ENCODE results near the gene EPS8L2. TPM values are rescaled to one million over a fixed set of nuclear protein-coding genes. Genes with fewer than 3 reads are reported as not detected.

Gene EPS8L2
- total and polyA plus RNA-seq, 2 of the 13 experiments (the other 11 are each of a cell fraction or from before 2014, with no cell fraction given): 89.3 to 416 TPM

DNA sequence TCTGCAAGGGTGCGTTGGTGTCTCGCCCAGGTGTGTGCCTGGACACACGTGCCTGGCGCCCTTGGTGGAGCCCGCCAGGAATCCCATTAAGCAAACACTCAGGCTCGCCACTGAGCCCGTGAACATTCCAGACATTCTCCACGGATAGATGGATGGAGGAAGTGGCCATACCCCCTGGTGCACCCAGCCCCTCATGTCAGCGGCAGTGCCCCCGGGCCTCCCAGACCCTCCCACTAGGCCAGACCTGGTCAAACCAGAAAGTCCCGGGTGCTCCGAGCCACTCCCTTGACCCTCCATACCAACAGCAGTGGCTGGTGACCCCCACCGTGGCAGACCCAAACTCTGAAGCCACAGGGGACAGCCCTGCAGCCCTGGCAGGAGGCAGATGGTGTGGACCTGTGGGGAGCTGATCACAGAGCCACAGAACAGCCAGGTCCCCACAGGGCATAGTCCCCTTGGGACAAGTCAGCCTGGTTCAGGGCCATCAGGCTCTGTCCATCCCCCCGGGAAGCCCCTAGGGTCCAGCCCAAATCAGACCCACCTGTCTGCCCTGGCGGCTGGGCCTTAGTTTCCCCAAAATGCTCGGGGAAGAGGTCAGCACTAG, 1.9 kb downstream of the EPS8L2 start (continued):
- TF ChIP-seq ZBTB26 (CRISPR knock-in tag; IDR thresholded peaks at IDR 0.05; ENCODE audit: borderline replicate concordance) (0 out of 2 replicates have a peak, but pooled peaks have one; percentile 12), ZNF121 (CRISPR knock-in tag; IDR thresholded peaks at IDR 0.05) (no peak), NBN (conservative IDR thresholded peaks at IDR 0.05) (no peak), ZNF800 (CRISPR knock-in tag; IDR thresholded peaks at IDR 0.05) (no peak), NONO (IDR thresholded peaks at IDR 0.05) (no peak), NONO (CRISPR knock-in tag; conservative IDR thresholded peaks at IDR 0.05) (peak; percentile 67), MAF1 (CRISPR knock-in tag; IDR thresholded peaks at IDR 0.05; ENCODE audit: borderline replicate concordance) (0 out of 2 replicates have a peak, but pooled peaks have one; percentile 15), ZNF703 (CRISPR knock-in tag; IDR thresholded peaks at IDR 0.05; ENCODE audit: borderline replicate concordance) (peak; percentile 23; the same call in 1 of the 2 replicates), ZC3H4 (CRISPR knock-in tag; IDR thresholded peaks at IDR 0.05; ENCODE audit: borderline replicate concordance) (no peak), AGO1 (IDR thresholded peaks at IDR 0.05; ENCODE audit: low read depth, low read length, poor library complexity, severe bottlenecking) (peak; percentile 22), BHLHE40 (IDR thresholded peaks at IDR 0.05; ENCODE audit: low read length) (peak; percentile 88), PHF5A (CRISPR knock-in tag; IDR thresholded peaks at IDR 0.05; ENCODE audit: low read depth, unreplicated experiment) (no peak), ZBTB7B (CRISPR knock-in tag; IDR thresholded peaks at IDR 0.05) (no peak), KDM6A (CRISPR knock-in tag; IDR thresholded peaks at IDR 0.05; ENCODE audit: low read depth) (no peak), CBX1 (IDR thresholded peaks at IDR 0.05; ENCODE audit: low read depth) (peak; percentile 7), TMF1 (CRISPR knock-in tag; IDR thresholded peaks at IDR 0.05; ENCODE audit: low read depth) (peak; percentile 56; the same call in 1 of the 2 replicates), LBX2 (CRISPR knock-in tag; IDR thresholded peaks at IDR 0.05; ENCODE audit: borderline replicate concordance) (peak; percentile 34; the same call in 1 of the 2 replicates), GATAD1 (CRISPR knock-in tag; IDR thresholded peaks at IDR 0.05) (no peak), JUND (CRISPR knock-in tag; IDR thresholded peaks at IDR 0.05) (peak; percentile 41; the same call in 1 of the 2 replicates)
- TF ChIP-seq, protein P1, sequence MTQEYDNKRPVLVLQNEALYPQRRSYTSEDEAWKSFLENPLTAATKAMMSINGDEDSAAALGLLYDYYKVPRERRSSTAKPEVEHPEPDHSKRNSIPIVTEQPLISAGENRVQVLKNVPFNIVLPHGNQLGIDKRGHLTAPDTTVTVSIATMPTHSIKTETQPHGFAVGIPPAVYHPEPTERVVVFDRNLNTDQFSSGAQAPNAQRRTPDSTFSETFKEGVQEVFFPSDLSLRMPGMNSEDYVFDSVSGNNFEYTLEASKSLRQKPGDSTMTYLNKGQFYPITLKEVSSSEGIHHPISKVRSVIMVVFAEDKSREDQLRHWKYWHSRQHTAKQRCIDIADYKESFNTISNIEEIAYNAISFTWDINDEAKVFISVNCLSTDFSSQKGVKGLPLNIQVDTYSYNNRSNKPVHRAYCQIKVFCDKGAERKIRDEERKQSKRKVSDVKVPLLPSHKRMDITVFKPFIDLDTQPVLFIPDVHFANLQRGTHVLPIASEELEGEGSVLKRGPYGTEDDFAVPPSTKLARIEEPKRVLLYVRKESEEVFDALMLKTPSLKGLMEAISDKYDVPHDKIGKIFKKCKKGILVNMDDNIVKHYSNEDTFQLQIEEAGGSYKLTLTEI (CRISPR knock-in tag; conservative IDR thresholded peaks at IDR 0.05): no peak
- TF ChIP-seq, protein P2, sequence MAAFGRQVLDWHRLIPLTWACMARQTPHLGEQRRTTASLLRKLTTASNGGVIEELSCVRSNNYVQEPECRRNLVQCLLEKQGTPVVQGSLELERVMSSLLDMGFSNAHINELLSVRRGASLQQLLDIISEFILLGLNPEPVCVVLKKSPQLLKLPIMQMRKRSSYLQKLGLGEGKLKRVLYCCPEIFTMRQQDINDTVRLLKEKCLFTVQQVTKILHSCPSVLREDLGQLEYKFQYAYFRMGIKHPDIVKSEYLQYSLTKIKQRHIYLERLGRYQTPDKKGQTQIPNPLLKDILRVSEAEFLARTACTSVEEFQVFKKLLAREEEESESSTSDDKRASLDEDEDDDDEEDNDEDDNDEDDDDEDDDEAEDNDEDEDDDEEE (CRISPR knock-in tag; IDR thresholded peaks at IDR 0.05): no peak
- TF ChIP-seq, protein P3, sequence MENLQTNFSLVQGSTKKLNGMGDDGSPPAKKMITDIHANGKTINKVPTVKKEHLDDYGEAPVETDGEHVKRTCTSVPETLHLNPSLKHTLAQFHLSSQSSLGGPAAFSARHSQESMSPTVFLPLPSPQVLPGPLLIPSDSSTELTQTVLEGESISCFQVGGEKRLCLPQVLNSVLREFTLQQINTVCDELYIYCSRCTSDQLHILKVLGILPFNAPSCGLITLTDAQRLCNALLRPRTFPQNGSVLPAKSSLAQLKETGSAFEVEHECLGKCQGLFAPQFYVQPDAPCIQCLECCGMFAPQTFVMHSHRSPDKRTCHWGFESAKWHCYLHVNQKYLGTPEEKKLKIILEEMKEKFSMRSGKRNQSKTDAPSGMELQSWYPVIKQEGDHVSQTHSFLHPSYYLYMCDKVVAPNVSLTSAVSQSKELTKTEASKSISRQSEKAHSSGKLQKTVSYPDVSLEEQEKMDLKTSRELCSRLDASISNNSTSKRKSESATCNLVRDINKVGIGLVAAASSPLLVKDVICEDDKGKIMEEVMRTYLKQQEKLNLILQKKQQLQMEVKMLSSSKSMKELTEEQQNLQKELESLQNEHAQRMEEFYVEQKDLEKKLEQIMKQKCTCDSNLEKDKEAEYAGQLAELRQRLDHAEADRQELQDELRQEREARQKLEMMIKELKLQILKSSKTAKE (CRISPR knock-in tag; IDR thresholded peaks at IDR 0.05; ENCODE audit: borderline replicate concordance): 0 out of 2 replicates have a peak, but pooled peaks have one; percentile 32

Measured in HepG2 (cell line).